ENCODE measurements around the gene DHRS2.
"Not testable (repeated sequence)": the region's sequence is repeated elsewhere in the genome, so short reads cannot be mapped to it uniquely, and the experiment has no call there.

The DHRS2 gene

GRCh38 chr14:23634698-23635412 lies 1.3 kb upstream of the DHRS2 start:
- DNase-seq = not testable (repeated sequence)

- DNase-seq = not testable (repeated sequence)
These were observed 1.1 kb downstream of the DHRS2 start for GRCh38 chr14:23637312-23637654.

- not testable (repeated sequence) for DNase-seq
These were observed 1.7 kb downstream of the DHRS2 start for GRCh38 chr14:23637655-23638413.

GRCh38 chr14:23638414-23639047 lies 2.4 kb downstream of the DHRS2 start:
- no peak for DNase-seq

GRCh38 chr14:23639048-23639890 lies 3.1 kb downstream of the DHRS2 start:
- DNase-seq = no peak

- no peak for DNase-seq
These were observed 3.8 kb downstream of the DHRS2 start for GRCh38 chr14:23639891-23640523.

- no peak for DNase-seq
These were observed 4.5 kb downstream of the DHRS2 start for GRCh38 chr14:23640524-23641141.

GRCh38 chr14:23641180-23641914 lies 5.2 kb downstream of the DHRS2 start:
- no peak for DNase-seq

- DNase-seq = peak; percentile 20 to 27
These were observed 5.9 kb downstream of the DHRS2 start for GRCh38 chr14:23641915-23642588.

GRCh38 chr14:23643533-23644194 lies 7.5 kb downstream of the DHRS2 start:
- DNase-seq = no peak

- no peak for DNase-seq
These were observed 8.2 kb downstream of the DHRS2 start for GRCh38 chr14:23644195-23644918.

- no peak for DNase-seq
These were observed 8.8 kb downstream of the DHRS2 start for GRCh38 chr14:23644919-23645336.

GRCh38 chr14:23645504-23645811 lies 9.3 kb downstream of the DHRS2 start:
- DNase-seq = no peak

GRCh38 chr14:23645812-23646647 lies 9.9 kb downstream of the DHRS2 start:
- no peak for DNase-seq

- DNase-seq = no peak
These were observed 10.7 kb downstream of the DHRS2 start for GRCh38 chr14:23646648-23647549.

- no peak for DNase-seq
These were observed 11.5 kb downstream of the DHRS2 start for GRCh38 chr14:23647619-23648018.

- no peak for DNase-seq
These were observed 12.7 kb downstream of the DHRS2 start for GRCh38 chr14:23648764-23649460.
